ENCODE data around the gene MXD1.
"Not testable (repeated sequence)": the region's sequence is repeated elsewhere in the genome, so short reads cannot be mapped to it uniquely, and the experiment has no call there.

The MXD1 gene

GRCh38 chr2:69948032-69948962, 33.4 kb downstream of the MXD1 start:
- DNase-seq = no peak
- in situ Hi-C loops (cut with HindIII; ENCODE audit: low pct_ligation_motif_present, low pct_unique_long_range_greater_than_20kb, low sequenced_read_pairs) = no loop called here

- in situ Hi-C loops (cut with HindIII; ENCODE audit: low pct_ligation_motif_present, low pct_unique_long_range_greater_than_20kb, low sequenced_read_pairs) = no loop called here
- no peak for DNase-seq
Measured at GRCh38 chr2:69948963-69949645, 34.2 kb downstream of the MXD1 start.

DNA sequence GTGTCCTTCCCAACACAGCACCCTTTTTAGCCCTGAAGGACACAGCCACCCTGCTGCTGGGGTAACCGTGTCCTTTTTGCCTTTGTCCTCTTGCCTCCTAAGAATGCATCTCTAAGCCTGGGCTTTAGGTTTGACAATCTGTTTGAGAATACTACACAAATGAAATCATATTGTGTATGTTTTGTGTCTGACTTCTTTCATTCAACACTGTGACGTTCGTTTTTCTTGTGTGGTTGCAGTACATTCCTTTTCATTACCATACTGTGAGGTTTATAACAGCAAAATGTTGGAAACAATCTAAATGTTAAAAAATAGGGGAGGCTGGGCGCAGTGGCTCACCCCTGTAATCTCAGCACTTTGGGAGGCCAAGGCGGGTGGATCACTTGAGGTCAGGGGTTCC, 35.3 kb downstream of the MXD1 start:
- no peak for DNase-seq
- in situ Hi-C loops (cut with HindIII; ENCODE audit: low pct_ligation_motif_present, low pct_unique_long_range_greater_than_20kb, low sequenced_read_pairs) = no loop called here

DNA sequence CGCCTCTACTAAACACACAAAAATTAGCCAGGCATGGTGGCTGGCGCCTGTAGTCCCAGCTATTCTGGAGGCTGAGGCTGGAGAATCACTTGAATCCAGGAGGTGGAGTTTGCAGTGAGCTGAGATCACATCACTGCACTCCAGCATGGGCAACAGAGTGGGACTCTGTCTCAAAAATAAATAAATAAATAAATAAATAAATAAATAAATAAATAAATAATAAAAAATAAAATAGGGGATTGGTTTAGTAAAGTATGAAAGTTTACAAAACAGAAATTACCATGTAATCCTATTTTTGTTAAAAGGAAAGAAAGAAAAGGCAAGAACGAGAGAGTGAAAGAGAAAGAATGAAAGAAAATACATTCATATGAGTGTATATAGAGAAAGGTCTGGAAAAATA, 35.8 kb downstream of the MXD1 start:
- DNase-seq; in situ Hi-C loops (cut with HindIII; ENCODE audit: low pct_ligation_motif_present, low pct_unique_long_range_greater_than_20kb, low sequenced_read_pairs): not testable (repeated sequence)

DNA sequence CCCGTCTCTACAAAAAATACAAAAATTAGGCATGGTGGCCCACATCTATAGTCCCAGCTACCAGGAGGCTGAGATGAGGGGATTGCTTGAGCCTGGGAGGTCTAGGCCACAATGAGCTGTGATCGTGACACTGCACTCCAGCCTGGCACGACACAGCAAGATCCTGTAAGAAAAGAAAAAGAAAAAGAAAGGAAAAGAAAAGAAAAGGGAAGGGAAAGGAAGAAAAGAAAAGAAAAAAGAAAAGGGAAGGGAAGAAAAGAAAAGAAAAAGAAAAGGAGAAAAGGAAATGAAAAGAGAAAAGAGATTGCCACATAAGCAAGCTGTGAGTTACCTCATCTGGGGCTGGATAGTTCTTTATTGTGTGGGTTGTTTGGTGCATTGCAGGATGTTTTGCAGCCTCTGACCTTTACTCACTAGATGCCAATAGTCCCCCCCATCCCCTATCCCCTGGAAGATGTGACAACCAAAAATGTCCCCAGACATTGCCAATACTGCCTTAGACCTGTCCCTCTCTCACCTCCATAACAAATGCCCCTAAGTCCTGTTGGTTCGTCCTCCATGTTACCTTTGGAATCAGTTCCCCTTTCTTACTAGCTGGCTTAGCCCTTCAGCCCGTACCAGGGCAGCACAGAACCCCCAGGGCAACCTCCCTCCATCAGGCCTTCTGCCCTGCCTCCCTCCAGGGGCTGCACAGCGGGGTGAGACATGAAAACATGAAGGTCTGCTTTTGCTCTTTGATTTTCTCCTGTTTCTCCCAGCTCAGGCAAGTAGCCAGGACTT, 37.6 kb downstream of the MXD1 start:
- in situ Hi-C loops (cut with HindIII; ENCODE audit: low pct_ligation_motif_present, low pct_unique_long_range_greater_than_20kb, low sequenced_read_pairs) = no loop called here
- no peak for DNase-seq

DNA sequence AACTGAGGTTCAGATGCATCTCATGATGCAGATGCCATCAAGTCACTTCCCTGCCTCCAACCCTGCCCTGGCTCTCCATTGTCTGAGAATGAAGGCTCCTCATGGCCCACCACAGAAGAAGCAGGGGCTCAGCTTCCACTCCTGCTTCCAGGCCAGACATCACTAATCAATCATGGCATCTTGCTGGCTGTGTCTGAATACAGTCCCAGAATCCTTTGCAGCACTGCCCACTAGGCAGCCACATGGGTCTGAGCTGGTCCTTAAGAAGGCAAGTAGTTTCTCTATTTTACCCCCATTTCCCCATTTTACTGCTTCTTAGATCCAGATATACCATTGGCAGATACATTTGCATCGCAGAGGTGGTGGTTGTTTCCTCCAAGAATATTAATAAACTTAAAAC, 39.2 kb downstream of the MXD1 start:
- in situ Hi-C loops (cut with HindIII; ENCODE audit: low pct_ligation_motif_present, low pct_unique_long_range_greater_than_20kb, low sequenced_read_pairs) = no loop called here
- no peak for DNase-seq

DNA sequence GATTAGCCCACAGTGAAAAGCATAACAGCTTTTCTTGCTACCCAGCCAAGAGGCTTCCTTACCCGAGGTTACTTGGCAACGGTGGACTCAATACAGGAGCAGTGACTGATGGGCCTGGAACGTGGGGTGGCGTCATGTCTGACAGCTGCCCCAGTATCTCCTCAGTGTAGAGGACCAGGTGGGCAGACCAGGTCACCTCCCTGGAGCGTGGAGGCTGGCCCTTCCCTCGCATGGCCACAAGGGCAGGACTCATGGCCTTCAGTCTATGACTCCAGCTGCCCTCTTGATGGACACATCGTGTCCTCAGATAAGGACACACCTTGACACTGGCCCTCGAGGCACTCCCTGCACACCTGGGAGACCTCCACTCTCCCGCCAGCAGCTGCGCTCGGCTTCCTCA, 40.1 kb downstream of the MXD1 start:
- DNase-seq = no peak
- in situ Hi-C loops (cut with HindIII; ENCODE audit: low pct_ligation_motif_present, low pct_unique_long_range_greater_than_20kb, low sequenced_read_pairs) = no loop called here

DNA sequence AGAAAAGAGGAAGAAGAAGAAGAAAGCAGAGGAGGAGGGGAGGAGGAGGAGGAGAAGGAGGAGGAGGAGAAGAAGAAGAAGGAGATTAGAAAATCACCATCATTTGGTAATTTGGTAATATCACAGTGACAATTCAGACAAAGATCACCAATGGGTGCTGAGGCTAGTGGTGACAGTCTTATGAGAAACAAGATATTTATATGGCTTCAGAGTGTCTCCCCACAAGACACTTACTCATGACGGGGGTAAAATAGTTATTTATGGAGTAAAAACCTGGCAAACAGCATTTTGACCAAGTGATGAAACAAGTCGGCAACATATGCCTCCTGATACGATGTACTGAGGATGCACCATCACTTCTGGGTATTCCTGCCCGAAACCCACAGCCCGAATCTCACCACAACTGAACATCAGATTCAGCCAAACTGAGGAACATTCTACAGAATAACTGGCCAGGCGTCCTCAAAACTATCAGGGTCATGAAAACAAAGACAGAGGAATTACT, 41.6 kb downstream of the MXD1 start:
- in situ Hi-C loops (cut with HindIII; ENCODE audit: low pct_ligation_motif_present, low pct_unique_long_range_greater_than_20kb, low sequenced_read_pairs) = no loop called here
- no peak for DNase-seq

DNA sequence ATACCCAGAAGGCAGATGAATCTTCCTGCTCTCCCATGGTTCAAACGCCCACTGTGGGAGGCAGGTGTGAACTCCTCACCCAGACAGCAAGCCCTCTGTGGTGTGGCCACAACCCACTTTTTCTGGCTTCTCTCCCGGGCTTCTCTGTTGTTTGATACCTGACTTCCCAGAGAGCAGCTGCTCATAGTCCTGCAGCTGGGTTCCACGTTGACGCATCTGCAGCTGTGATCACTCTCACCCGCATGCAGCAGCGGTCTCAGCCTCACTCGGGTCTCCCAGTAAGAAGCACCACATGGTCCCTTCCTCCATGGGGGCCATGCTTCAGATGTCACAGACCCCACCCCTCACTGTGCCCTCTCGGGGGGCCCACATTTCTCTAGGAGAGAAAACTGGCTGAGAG, 43.1 kb downstream of the MXD1 start:
- in situ Hi-C loops (cut with HindIII; ENCODE audit: low pct_ligation_motif_present, low pct_unique_long_range_greater_than_20kb, low sequenced_read_pairs) = no loop called here
- no peak for DNase-seq

- in situ Hi-C loops (cut with HindIII; ENCODE audit: low pct_ligation_motif_present, low pct_unique_long_range_greater_than_20kb, low sequenced_read_pairs) = no loop called here
- no peak for DNase-seq
Measured at GRCh38 chr2:69958480-69958879, 43.6 kb downstream of the MXD1 start.

DNA sequence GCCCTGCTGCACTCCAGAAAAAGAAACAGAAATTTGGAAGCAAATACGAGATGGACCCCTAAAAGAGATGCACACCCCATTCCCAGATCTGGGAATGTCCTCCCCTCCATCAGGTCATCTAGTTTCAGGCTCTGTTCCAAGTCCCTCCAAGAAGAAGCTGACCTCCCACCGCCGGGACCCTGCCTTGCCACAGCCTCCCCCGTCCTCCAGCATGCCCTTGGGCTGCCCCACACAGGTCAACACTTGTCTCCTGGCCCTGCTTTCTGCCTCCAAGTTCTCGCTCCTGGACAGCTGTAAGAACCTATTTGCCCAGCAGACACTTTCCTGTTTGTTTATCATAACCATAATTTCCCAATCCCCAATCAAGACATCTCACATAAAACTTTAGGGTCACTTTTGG, 44.5 kb downstream of the MXD1 start:
- in situ Hi-C loops (cut with HindIII; ENCODE audit: low pct_ligation_motif_present, low pct_unique_long_range_greater_than_20kb, low sequenced_read_pairs) = no loop called here
- no peak for DNase-seq

GRCh38 chr2:69960821-69961220, 45.9 kb downstream of the MXD1 start:
- DNase-seq = no peak
- in situ Hi-C loops (cut with HindIII; ENCODE audit: low pct_ligation_motif_present, low pct_unique_long_range_greater_than_20kb, low sequenced_read_pairs) = no loop called here

GRCh38 chr2:69961496-69961895, 46.6 kb downstream of the MXD1 start, which contains the start of gene ASPRV1:
ASPRV1 (minus strand) TSS chr2:69961631; CDS start chr2:69961436, 195 bp downstream.
- in situ Hi-C loops (cut with HindIII; ENCODE audit: low pct_ligation_motif_present, low pct_unique_long_range_greater_than_20kb, low sequenced_read_pairs) = no loop called here
- DNase-seq = no peak

- in situ Hi-C loops (cut with HindIII; ENCODE audit: low pct_ligation_motif_present, low pct_unique_long_range_greater_than_20kb, low sequenced_read_pairs) = no loop called here
- DNase-seq = no peak
Measured at GRCh38 chr2:69962986-69963730, 48.2 kb downstream of the MXD1 start.

DNA sequence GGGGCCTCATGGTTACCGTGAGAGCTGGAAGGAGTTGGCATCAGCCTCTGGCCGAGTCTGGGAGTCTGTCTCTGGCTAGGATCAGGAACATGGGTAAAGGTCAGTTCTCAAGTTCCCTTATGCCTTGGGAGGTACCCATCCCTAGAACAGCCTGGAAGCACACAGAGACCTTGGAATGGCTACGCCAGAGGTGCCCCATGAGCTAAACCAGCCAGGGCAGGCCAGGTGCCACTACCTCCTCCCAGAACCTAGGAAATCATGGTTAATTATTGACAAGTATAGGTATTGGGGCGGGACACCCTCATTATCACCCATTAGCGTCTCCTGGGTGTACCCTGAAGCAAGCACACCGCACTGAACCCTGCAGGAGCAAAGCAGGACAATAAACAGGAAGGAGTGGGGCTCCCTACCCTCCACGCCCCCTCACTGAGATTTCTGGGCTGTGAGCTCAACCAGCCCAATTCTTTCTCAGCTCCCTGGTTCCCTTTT, 49.5 kb downstream of the MXD1 start:
- no peak for DNase-seq
- in situ Hi-C loops (cut with HindIII; ENCODE audit: low pct_ligation_motif_present, low pct_unique_long_range_greater_than_20kb, low sequenced_read_pairs) = no loop called here

DNA sequence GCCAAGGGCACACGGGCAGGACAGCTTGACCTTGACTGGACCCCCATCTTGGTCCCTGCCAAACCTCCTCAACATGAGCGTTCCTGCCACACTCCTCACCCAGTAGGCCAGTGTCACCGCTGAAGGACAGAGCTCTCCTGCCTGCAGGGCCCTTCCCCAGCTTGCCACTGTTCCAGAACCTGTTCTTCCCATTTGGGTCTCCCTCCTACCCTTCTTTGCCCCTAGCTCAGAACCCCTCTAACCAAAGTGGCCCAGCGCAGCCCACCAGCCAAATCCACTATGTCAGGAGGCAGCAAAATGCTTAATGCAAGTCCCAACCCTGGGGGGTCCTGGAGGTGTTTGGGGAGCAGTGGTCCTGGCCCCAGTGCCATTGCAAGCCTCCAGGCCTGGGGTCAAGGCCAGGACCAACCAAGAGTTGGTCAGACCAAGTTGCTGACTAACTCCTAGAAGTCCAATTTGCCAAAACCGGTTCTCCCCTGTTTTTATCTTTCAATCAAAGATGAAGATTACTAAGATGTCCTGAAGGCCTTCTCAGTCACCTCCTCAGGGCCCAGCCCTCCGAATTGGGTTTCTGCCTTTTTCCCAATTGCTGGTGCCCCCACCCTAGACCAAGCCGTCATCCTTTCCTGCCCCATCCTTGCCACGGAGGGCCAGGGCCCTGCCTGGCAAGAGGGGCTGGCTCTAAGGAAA, 51.0 kb downstream of the MXD1 start:
- in situ Hi-C loops (cut with HindIII; ENCODE audit: low pct_ligation_motif_present, low pct_unique_long_range_greater_than_20kb, low sequenced_read_pairs) = no loop called here
- DNase-seq = no peak

DNA sequence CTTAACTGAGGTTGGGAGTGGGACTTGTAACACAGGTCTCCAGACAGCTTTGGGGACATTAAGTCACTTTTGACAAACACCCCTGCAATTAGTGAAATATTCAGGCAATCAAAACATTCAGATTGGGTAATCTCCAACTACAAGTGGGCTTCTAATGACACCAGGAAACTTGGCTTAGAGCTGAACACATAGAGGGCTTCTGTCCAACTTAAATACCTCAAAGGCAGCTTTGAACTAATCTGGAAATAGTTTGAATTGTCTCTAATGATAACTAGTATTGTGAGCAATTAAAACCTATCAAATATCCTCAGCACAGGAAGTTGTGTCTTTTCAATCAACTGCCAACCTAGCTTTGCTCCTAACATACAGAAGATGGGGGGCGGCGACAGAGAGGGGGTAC, 51.6 kb downstream of the MXD1 start:
- in situ Hi-C loops (cut with HindIII; ENCODE audit: low pct_ligation_motif_present, low pct_unique_long_range_greater_than_20kb, low sequenced_read_pairs) = no loop called here
- DNase-seq = no peak

- in situ Hi-C loops (cut with HindIII; ENCODE audit: low pct_ligation_motif_present, low pct_unique_long_range_greater_than_20kb, low sequenced_read_pairs) = no loop called here
- no peak for DNase-seq
Measured at GRCh38 chr2:69968609-69969008, 53.7 kb downstream of the MXD1 start.

Data from ACHN (cell line).